ENCODE data around the gene HOXD8. TPM values are rescaled to one million over a fixed set of nuclear protein-coding genes. Genes with fewer than 3 reads are reported as not detected.

Gene HOXD8
- total RNA-seq, 1 donor from 2014 or later = not detected

GRCh38 chr2:176160986-176161824 is 31.7 kb downstream of the HOXD8 start:
- no peak for DNase-seq

- no peak for DNase-seq
Measured at GRCh38 chr2:176161825-176162626, 32.5 kb downstream of the HOXD8 start.

- DNase-seq = no peak
Measured at GRCh38 chr2:176162911-176163671, 33.6 kb downstream of the HOXD8 start.

- no peak for DNase-seq
Measured at GRCh38 chr2:176163672-176164056, 34.2 kb downstream of the HOXD8 start.

GRCh38 chr2:176164201-176164600 is 34.7 kb downstream of the HOXD8 start:
- DNase-seq = no peak

- no peak for DNase-seq
Measured at GRCh38 chr2:176164611-176165369, 35.3 kb downstream of the HOXD8 start.

- no peak for DNase-seq
Measured at GRCh38 chr2:176165370-176166050, 36.0 kb downstream of the HOXD8 start.

- no peak for DNase-seq
Measured at GRCh38 chr2:176166272-176166671, 36.8 kb downstream of the HOXD8 start.

GRCh38 chr2:176167398-176167797 is 37.9 kb downstream of the HOXD8 start:
- no peak for DNase-seq

- no peak for DNase-seq
Measured at GRCh38 chr2:176169181-176169580, 39.7 kb downstream of the HOXD8 start.

- DNase-seq = no peak
Measured at GRCh38 chr2:176169711-176170110, 40.2 kb downstream of the HOXD8 start.

GRCh38 chr2:176170602-176171305 is 41.2 kb downstream of the HOXD8 start:
- no peak for DNase-seq

- no peak for DNase-seq
Measured at GRCh38 chr2:176171351-176172006, 42.0 kb downstream of the HOXD8 start.

- no peak for DNase-seq
Measured at GRCh38 chr2:176172007-176172894, 42.7 kb downstream of the HOXD8 start.

- DNase-seq = no peak
Measured at GRCh38 chr2:176172895-176173566, 43.5 kb downstream of the HOXD8 start.

- DNase-seq = no peak
Measured at GRCh38 chr2:176173567-176174381, 44.3 kb downstream of the HOXD8 start.

- DNase-seq = no peak
Measured at GRCh38 chr2:176174382-176174823, 44.9 kb downstream of the HOXD8 start.

Measured in occipital lobe (tissue), 2 donors.